GM19023 (cell line): ENCODE data around the gene TRMT2A.

ENCODE experiments used
- ATAC-seq: cut with Tn5 transposase; IDR thresholded peaks from one replicate; pipeline ENCODE4 v1.9.1; 2021; ENCODE audit warnings: mild to moderate bottlenecking, moderate library complexity; ENCODE audit not compliant: unreplicated experiment

The TRMT2A gene

DNA sequence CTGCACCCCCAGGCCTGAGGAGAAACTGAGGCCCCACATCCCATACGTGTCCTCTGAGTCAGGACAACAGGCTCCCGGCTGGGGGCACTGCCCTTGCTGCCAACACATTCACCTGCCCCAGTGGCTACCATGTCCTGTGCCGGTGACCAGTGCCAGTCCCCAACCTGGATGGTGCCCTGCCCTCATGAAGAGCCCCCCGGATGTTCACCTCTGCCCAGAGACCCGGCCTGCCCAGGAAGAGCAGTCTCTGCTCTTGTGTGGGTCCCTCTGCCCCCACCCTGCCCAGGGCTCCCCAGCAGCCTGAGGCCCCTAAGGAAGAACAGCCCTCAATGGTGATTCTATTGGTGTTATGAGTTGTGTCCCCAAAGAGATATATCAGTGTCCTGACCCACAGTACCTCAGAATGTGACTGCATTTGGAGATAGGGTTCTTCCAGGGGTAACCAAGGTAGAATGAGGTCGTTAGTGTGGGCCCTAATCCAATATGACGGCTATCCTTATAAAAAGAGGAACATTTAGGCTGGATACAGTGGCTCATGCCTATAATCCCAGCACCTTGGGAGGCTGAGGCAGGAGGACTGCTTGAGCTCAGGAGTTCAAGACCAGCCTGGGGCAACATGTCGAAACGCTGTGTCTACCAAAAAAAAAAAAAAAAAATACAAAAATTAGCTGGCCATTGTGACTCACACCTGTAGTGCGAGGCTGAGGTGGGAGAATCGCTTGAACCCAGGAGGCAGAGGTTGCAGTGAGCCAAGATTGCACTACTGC lies 50.2 kb downstream of the TRMT2A start:
- no peak for ATAC-seq

DNA sequence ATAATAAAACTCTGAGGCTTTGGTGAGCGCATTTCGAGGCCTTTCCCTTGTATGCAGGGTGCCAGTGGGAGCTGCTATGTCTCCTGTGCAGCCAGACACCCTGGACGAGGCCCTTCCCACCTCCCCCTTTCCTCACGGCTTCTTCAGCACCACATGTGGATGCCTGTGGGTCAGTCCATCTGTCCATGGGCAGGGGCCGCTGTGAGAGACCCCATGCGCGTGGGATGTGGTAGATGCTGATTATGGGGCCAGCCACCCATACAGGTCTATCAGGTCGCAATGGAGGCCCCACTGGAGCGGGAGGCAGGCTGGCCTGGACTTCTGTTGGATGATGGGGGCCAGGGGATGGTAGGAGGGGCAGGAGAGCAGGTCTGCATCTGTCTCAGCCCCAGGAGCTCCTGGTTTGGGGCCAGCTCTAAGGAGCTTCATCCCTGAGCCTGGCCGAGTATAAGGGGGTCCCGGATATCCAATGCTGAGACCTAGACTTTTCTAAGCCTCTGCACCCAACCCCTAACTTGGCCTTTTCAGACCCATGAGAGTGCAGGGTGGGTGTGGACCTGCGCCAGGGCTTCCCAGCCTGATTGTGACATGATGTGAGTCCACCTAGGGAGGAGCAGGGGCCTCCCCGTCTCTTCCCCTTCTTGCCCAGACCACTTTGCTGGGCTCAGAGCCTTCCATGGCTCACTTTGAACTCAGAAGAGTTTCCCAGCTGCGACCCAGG lies 51.0 kb downstream of the TRMT2A start:
- no peak for ATAC-seq

DNA sequence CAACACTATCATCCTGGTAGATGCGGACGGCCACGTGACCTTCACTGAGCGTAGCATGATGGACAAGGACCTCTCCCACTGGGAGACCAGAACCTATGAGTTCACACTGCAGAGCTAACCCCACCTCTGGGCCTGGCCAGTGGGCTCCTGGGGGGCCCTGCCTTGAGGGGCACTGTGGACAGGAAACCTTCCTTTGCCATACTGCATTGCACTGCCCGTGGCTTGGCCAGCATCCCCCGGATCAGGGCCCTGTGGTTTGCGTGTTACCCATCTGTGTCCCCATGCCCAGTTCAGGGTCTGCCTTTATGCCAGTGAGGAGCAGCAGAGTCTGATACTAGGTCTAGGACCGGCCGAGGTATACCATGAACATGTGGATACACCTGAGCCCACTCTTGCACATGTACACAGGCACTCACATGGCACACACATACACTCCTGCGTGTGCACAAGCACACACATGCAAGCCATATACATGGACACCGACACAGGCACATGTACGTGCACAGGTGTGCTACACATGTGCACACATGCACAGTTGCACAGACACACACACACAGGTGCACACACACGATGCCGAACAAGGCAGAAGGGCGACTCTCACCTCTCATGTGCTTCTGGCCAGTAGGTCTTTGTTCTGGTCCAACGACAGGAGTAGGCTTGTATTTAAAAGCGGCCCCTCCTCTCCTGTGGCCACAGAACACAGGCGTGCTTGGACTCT lies 52.3 kb downstream of the TRMT2A start:
- ATAC-seq, result no peak

DNA sequence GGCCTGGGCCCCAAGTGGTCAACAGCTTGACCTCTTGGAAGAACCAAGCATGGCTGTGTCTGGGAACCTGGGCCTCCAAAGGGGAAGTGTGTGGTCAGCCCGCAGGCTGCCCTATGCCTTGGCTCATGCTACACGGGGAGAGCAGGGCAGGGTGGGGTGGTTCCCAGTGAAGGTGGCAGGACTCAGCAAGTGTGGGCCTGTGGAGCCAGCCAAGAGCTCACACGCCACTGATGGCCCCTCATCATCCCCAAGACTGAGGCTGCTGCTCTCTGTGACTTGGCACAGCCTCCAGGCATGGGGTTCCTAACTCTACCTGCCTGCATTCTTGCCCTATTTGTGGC lies 52.9 kb downstream of the TRMT2A start:
- no peak for ATAC-seq

DNA sequence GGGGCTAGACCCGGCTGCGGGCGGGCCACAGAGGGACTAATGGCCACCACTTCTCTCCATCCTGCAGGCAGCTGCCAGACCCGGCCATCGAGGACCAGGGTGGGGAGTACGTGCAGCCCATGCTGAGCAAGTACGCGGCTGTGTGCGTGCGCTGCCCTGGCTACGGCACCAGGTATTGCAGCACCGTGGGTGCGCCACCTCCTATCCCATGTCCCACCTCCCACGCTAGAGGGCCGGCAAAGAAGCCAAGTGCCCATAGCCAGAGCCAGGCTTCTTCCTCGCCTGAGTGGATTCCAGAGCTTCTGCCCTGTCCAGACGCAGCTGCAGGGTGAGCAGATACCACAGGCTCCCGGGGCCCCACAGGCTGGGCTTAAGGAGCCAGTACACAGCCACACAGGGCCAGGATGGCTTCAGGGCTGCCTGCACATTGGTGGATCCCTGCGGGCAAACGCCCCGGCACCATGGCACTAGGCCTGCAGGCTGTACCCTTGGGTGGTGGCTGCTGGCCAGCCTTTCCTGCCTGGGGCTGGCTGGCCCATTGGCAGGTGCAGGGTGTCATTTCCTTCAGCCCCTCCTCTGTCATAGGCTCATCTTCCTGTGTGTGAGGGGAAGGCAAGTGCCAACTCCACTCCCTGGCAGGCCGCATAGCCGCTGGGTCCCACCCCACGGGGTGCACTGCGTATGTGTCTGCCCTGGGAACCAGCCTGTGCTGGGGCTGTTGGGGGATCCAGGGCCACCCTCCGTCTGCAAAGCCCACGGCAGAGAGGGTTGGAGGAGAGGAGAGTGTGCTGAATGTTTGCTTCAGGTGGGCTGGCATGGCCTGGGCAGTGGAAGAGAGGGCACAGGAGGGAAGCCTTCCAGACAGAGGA lies 53.5 kb downstream of the TRMT2A start:
- ATAC-seq, result no peak

DNA sequence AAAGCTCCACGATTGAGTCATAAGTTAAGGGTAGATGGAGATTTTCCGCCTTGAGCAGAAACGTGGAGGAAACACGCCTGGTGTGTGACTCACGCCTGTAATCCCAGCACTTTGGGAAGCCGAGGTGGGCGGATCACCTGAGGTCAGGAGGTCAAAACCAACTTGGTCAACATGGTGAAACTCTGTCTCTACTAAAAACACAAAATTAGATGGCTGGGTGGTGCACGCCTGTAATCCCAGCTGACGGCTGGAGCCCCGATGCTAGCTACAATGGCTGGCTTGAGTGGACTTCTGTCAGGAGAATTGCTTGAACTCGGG lies 54.3 kb downstream of the TRMT2A start:
- no peak for ATAC-seq

DNA sequence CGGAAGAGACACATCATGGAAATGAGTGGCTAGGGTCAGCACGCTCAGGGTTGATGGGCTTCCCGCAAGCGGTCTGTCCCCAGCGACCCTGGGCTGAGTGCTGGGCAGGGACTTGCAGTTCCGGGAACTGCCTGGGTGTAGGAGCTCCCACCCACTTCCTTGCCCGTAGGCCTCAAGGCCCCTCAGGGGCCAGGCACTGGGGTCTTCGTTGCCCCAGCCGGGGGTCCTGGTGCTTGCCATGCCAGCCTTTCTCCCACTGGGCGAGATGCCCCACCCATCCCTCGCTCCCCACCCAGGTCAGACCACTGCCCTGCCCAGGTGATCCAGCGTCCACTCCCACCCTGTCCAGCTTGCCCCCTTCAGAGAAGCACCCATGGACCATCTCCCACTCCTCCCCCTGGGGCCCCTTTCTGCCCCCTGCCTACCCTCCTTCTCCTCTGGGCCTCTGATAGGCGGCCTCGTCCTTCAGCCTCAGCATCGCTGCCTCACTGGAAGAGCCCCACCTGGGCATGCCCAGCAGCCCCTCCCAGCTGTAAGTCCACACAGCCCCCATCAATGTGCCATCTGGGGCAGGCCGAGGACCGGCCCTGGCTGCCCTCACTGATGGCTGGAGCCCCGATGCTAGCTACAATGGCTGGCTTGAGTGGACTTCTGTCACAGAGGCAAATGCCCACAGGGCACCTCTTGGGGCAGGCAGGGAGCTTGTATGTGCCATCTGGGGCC lies 54.8 kb downstream of the TRMT2A start:
- ATAC-seq, result no peak
